GM04503 (cell line): ENCODE data around the gene PHF21B.

Experiments
- DNase-seq: peaks from one replicate; pipeline ENCODE4 v3.0.0-alpha.2; 2012; ENCODE audit warnings: low read depth

The PHF21B gene

GRCh38 chr22:45013138-45013537 is 3.3 kb upstream of the PHF21B start:
- no peak for DNase-seq

DNA sequence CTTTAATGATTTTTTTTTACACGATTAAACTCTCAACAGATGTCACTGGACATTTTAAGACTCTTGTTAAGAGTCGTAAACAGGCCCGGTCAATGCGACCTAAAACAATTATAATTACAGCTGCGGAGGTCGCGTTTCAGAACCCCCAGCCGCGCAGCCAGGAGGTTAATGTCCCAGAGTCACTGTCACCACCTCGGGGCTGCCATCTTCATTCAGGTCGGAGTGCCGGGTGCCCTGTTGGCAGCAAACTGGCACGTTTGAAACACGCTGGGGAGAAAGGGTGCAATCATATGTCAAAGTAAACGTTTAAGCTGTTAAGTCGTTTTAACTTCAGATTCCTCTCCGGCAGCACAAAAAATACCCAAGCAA is 711 bp upstream of the PHF21B start:
- DNase-seq = no peak

DNA sequence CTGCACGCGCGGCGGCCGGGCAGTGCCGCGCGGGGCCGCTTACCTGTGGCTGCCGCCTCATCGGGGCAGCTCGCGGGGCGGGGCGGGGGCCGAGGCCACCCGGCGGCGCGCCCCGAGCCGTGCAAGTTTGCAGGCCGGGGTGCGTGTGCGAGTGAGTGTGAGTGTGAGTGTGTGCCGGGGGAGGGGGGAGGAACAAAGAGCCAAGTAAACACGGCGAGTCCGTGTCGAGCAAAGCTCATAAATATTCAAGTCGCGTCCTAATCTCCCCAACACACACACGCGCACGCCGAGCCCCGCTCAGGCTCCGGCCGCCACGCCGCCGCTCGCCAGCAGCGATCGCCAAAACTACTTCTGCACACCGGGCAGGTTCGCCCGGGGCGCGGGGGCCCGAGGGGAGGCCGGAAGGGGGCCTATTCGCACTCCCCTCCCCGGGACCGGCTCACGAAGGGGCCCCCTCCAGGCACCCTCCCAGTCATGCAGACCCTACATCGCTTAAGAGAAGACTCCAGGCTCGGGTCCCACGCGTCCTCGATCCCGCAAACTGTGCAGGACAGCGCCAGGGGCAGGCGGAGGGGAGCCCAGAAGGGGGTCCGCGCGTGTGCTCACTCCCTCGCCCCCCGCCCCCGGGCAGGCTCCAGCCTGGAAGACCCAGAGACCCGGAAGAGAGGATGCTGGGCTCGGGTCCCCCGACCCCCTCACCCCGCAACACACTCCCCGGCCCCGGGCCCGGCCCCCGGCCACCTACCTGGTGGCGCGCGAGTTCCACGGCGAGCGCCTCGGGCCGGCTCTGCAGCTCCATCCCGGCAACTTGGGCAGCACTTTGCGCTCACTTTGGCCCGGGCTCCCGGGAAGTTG is 827 bp downstream of the PHF21B start:
- DNase-seq = no peak

GRCh38 chr22:45008186-45008681 is 1.6 kb downstream of the PHF21B start:
- no peak for DNase-seq

- DNase-seq = no peak
Observed at GRCh38 chr22:45007391-45008185, 2.2 kb downstream of the PHF21B start.

DNA sequence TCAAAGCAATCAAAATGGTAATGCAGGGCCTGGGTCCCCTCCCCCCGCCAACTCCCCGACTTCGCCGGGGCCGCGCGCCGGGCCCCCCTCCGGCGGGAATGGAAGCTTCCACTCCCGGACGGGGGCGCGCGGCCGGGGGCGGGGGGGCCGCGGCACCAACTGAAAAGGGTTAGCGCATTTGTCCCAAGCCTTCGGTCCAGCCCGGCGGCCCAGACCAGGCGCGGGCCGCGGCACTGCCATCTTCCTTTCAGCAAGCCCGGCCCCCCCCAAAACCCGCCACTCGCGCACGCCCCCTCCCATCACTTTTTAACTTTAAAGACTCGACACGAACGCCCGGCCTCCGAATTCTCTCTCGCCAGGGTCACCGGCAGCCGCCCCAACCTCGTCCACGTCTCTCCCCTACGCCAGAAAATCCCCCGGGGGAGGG is 2.8 kb downstream of the PHF21B start:
- no peak for DNase-seq

GRCh38 chr22:45006111-45006963 is 3.5 kb downstream of the PHF21B start:
- DNase-seq = no peak

DNA sequence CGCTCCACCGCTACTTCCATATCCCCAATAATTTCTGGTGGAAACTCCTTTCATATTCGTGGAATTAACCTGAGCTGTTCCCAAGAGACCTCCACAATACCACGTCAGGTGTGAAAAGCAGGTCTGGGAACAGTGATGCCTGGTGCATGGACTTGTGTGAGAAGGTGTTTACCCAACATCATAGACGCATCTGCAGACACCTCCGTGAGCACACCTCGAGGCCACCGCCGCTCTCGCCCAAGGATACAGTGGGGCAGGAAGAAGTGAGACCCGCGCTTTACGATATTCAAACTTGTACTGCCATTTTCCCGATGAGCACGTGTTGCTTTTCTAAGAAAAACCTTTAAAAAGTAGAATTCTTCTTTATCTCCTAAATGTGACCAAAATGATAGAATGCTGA is 8.2 kb downstream of the PHF21B start:
- DNase-seq = no peak

GRCh38 chr22:45000330-45000729 is 9.5 kb downstream of the PHF21B start:
- DNase-seq = no peak

DNA sequence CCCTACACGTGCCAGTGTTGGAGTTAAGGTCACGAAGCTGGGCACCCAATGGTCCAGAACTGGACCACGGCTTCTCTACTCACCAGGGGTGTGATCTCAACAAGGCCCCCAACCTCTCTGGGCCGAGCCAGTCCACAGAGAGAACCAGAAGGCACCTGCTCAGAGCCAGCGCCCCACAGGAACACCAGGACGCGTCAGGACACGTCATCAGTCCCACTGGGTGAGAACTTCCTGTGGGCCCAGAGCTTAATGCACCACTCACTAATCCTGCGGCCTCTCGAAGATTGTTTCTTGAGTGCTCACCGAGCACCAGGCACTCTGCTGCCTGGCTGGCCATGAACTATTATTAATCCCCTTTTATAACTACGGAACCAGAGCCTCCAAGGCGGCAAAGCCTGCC is 10.1 kb downstream of the PHF21B start:
- no peak for DNase-seq

DNA sequence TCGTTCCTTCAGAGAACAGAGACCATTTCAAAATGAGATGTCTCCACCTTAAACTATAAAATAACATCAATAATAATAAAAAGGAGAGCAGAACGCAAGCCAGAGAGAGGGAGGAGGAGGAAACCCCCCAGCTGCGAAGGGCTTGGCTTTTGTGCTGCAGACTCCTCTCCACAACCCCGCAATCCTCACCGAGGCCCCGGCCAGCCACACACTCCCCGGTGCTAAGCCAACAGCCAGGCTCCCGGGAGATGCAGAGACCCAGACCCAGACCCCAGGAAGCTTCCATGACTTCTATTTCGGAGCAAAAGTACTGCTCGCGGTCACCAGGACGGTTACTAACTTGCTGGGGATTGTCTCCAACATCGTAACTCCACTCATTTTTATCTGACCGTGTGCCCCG is 10.6 kb downstream of the PHF21B start:
- DNase-seq = no peak

GRCh38 chr22:44998296-44998695 is 11.5 kb downstream of the PHF21B start:
- DNase-seq = no peak

GRCh38 chr22:44997060-44997459 is 12.7 kb downstream of the PHF21B start:
- DNase-seq = no peak

DNA sequence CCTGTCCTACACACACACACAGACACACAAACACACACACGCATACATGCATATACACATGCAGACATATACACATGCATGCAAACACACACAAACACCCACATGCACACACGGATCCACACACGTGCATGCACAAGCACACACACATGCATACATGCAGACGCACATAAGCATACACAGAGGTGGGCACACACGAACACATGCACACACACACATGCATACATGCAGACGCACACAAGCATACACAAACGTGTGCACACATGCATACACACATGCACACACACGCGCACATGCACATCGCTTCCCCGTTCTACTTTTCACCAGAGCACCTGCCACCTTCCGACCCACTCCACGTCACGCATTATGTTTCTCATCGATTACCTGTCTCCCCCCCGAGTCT is 13.2 kb downstream of the PHF21B start:
- no peak for DNase-seq

- no peak for DNase-seq
Observed at GRCh38 chr22:44996120-44996519, 13.7 kb downstream of the PHF21B start.

DNA sequence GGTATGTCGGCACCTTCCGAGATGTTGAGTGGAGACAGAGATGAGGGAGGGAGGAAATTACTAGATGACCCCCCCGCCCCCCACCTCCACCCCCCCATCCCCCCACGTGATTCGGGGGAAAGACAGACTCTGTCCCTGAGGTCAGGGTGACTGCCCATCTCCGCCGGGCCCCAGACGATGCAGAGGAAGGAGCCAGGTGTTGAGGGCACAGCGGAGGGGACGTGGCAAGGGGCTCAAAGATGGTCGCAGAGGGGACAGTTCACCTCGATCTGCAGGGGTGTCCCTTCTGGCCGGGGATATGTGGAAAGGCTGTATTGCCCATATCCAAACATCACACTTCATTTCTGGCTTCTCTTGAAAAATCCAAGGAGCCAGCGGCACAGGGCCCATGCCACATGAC is 14.1 kb downstream of the PHF21B start:
- DNase-seq = no peak

GRCh38 chr22:44995105-44995514 is 14.7 kb downstream of the PHF21B start:
- no peak for DNase-seq

GRCh38 chr22:44994399-44995104 is 15.3 kb downstream of the PHF21B start:
- DNase-seq = no peak

DNA sequence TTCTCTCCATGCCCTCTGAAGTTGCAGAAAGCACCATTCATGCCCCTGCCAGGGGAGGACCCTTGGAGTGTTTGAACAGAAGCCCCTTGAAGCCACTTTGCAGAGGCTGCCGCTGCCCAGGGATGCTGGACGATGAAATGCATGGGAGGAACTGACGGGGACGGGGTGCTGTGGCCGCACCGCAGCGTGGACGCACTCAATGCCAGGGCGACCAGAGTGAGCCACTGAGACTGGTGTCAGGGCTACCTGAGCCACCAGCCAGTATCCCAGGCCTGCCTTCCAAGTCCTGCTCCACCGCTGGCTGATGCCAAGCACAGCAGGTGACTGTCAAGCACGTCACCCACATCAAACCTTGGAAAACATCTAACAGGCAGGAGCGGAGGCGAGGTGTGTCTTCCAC is 17.6 kb downstream of the PHF21B start:
- DNase-seq = no peak

- no peak for DNase-seq
Observed at GRCh38 chr22:44991218-44991617, 18.6 kb downstream of the PHF21B start.

DNA sequence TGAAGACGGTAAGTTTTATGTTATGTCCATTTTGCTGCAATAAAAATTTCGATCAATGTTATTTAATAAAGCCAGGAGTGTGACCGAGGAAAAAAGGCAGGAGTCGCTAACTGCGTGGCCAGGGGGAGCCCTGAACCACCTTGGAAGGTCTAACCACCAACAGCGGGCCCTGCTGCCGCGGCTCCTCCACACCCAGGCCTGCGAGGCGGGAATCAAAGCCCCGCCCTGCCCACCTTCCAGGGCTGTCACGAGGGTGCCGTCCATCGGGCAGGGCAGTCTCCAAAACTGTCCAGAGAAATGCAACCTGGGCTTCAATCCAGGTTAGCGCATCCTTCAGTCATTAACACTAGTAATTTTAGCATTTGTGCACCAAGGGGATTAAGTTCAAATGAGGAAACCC is 19.0 kb downstream of the PHF21B start:
- no peak for DNase-seq

DNA sequence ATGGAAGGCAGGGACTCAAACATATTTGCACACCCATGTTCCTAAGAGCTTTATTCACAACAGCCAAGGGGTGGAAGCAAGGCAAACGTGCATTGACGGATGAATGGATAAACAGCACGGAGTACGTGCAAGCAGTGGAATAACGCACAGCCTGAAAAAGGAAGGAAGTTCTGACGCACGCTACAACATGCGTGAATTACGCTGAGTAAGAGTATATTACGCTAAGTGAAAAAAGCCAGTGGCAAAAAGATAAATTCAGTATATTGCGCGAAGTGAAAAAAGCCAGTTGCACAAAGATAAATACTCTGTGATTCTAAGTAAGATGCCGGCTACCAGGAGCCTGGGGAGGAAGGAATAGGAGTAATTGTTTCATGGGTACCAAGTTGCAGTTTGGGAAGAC is 19.5 kb downstream of the PHF21B start:
- DNase-seq = no peak
